GM12874 (cell line): ENCODE results near the gene BTRC.

Experiments
- CTCF ChIP-seq: IDR thresholded peaks from 2 replicates; pipeline ENCODE4 v1.5.1; 2011; ENCODE audit warnings: low read depth, mild to moderate bottlenecking, control low read depth, low read length, moderate library complexity; ENCODE audit not compliant: insufficient read depth

BTRC gene

GRCh38 chr10:101487399-101487798, 133.4 kb downstream of the BTRC start:
- no peak for TF ChIP-seq CTCF

GRCh38 chr10:101489355-101489754, 135.4 kb downstream of the BTRC start:
- TF ChIP-seq CTCF, result no peak

GRCh38 chr10:101490026-101490425, 136.1 kb downstream of the BTRC start:
- no peak for TF ChIP-seq CTCF

GRCh38 chr10:101492205-101492604, 138.2 kb downstream of the BTRC start:
- TF ChIP-seq CTCF, result no peak

- TF ChIP-seq CTCF, result no peak
Observed at GRCh38 chr10:101492814-101493213, 138.8 kb downstream of the BTRC start.

GRCh38 chr10:101493249-101493648, 139.3 kb downstream of the BTRC start:
- TF ChIP-seq CTCF, result no peak

GRCh38 chr10:101493782-101494281, 139.9 kb downstream of the BTRC start:
- TF ChIP-seq CTCF, result no peak
